Spleen (tissue), 7 donors: ENCODE measurements around the gene ADORA1.

Experiments used
- CTCF ChIP-seq, 11 experiments: fragments of 200-600 bp in 7 of 11; fragments of 450-650 bp in 4 of 11; sonication (generic) in 4 of 11; IDR thresholded peaks in 8 of 11; conservative IDR thresholded peaks in 3 of 11; 1 replicate in 7 of 11; 2 replicates in 4 of 11; pipeline versions ENCODE4 v1.4.0 to v1.8.0; 2016 to 2021; ENCODE audit warnings: antibody characterized with exemption in 11 of 11, inconsistent platforms in 4 of 11, mild to moderate bottlenecking in 1 of 11
- POLR2A ChIP-seq, 3 donors: fragments of 450-650 bp; IDR thresholded peaks; one replicate each; pipeline ENCODE4 v1.5.1; 2017; ENCODE audit warnings: antibody characterized with exemption in 3 of 3, mild to moderate bottlenecking in 1 of 3
- donor health status: DM: no; HTN: no; CAD: no; lungs with moderate emphysema.
- donor health status: DM: no; HTN: no; CAD: no.
- donor health status: DM: no; HTN: no; CAD: no.

GRCh38 chr1:203188686-203189232 is 61.2 kb downstream of the ADORA1 start:
- TF ChIP-seq CTCF (IDR thresholded peaks at IDR 0.05 in 8 of 11, conservative IDR thresholded peaks at IDR 0.05 in 3 of 11) (no peak), POLR2A (IDR thresholded peaks at IDR 0.05) (no peak)
